OCI-LY1 (cell line): Measurements from ENCODE around the gene PVR.

Experiments
- CTCF ChIP-seq: fragments of 200-600 bp; sonication (generic), shearing (Covaris generic); IDR thresholded peaks from 2 replicates; pipeline ENCODE4 v1.5.1; 2017; ENCODE audit warnings: mild to moderate bottlenecking, antibody characterized with exemption, low read length, moderate library complexity, mixed read lengths
- EZH2 ChIP-seq: fragments of 200-600 bp; sonication (generic), shearing (Covaris generic); IDR thresholded peaks from 2 replicates; pipeline ENCODE4 v1.8.0; 2017; ENCODE audit warnings: borderline replicate concordance, mixed run types, mild to moderate bottlenecking, antibody characterized with exemption, low read length, moderate library complexity, mixed read lengths

- no peak for TF ChIP-seq CTCF
- TF ChIP-seq EZH2, result no peak
Measured at GRCh38 chr19:44618640-44619357, 24.9 kb upstream of the PVR start.
